Type B pancreatic cell (in vitro differentiated cells): ENCODE measurements around the gene CD3G. TPM values are rescaled to one million over a fixed set of nuclear protein-coding genes. Genes with fewer than 3 reads are reported as not detected.

Experiments
- DNase-seq: peaks from one replicate; pipeline ENCODE4 v3.0.0; 2021; ENCODE audit warnings: mixed read lengths; ENCODE audit not compliant: unreplicated experiment; ENCODE audit errors: extremely low spot score
- H3K27ac Mint-ChIP-seq: 2 replicates; pipeline ENCODE4 v1.8.0; 2021; ENCODE audit warnings: mild to moderate bottlenecking, mixed read lengths
- H3K27me3 Mint-ChIP-seq: 2 replicates; pipeline ENCODE4 v1.8.0; 2021; ENCODE audit warnings: mixed read lengths
- H3K36me3 Mint-ChIP-seq: 2 replicates; pipeline ENCODE4 v1.8.0; 2021; ENCODE audit warnings: mixed read lengths
- H3K4me1 Mint-ChIP-seq: one replicate; pipeline ENCODE4 v1.8.0; 2021; ENCODE audit warnings: mixed read lengths; ENCODE audit not compliant: unreplicated experiment
- H3K4me3 Mint-ChIP-seq: 2 replicates; pipeline ENCODE4 v1.8.0; 2021; ENCODE audit warnings: mild to moderate bottlenecking, mixed read lengths
- H3K9me3 Mint-ChIP-seq: 2 replicates; pipeline ENCODE4 v1.8.0; 2021; ENCODE audit warnings: mixed read lengths
- CTCF ChIP-seq: fragments of 200-600 bp; sonication (generic); conservative IDR thresholded peaks from 2 replicates; pipeline ENCODE4 v1.5.0; 2021; ENCODE audit warnings: antibody characterized with exemption, mild to moderate bottlenecking
- total RNA-seq: library from RNA; stranded (reverse); gene quantifications from 2 replicates; pipeline ENCODE4 v1.2.1, GENCODE V29; 2021; ENCODE audit warnings: low replicate concordance

The CD3G gene
- total RNA-seq, 1 donor from 2014 or later, result not detected

- Mint-ChIP-seq H3K4me1 (no peaks in the 10 kb centered on the region), H3K9me3 (no peaks in the 10 kb centered on the region), H3K36me3 (no peaks in the 10 kb centered on the region), H3K4me3 (no peak overlapping the region), H3K27ac (no peak overlapping the region), H3K27me3 (peaks cover 30% of the 10 kb centered on the region)
- TF ChIP-seq CTCF, result no peak
- no peak for DNase-seq
These were observed 3.7 kb upstream of the CD3G start for GRCh38 chr11:118340449-118340848.

- peaks cover 35% of the 10 kb centered on the region for H3K27me3 Mint-ChIP-seq
- DNase-seq, result no peak
- no peaks in the 10 kb centered on the region for H3K36me3 Mint-ChIP-seq
- H3K27ac Mint-ChIP-seq, result no peak overlapping the region
- no peak overlapping the region for H3K4me3 Mint-ChIP-seq
- no peaks in the 10 kb centered on the region for H3K4me1 Mint-ChIP-seq
- no peaks in the 10 kb centered on the region for H3K9me3 Mint-ChIP-seq
- no peak for TF ChIP-seq CTCF
These were observed 2.9 kb upstream of the CD3G start for GRCh38 chr11:118341261-118341660.

GRCh38 chr11:118341815-118342489 is 2.2 kb upstream of the CD3G start:
- no peak for TF ChIP-seq CTCF
- no peak overlapping the region for H3K27ac Mint-ChIP-seq
- H3K4me1 Mint-ChIP-seq, result no peaks in the 10 kb centered on the region
- H3K9me3 Mint-ChIP-seq, result no peaks in the 10 kb centered on the region
- no peak for DNase-seq
- no peak overlapping the region for H3K4me3 Mint-ChIP-seq
- no peaks in the 10 kb centered on the region for H3K36me3 Mint-ChIP-seq
- peaks cover 33% of the 10 kb centered on the region for H3K27me3 Mint-ChIP-seq

- Mint-ChIP-seq H3K27ac (no peak within 1 kb of the TSS), H3K27me3 (peaks cover 36% of the 10 kb centered on the region), H3K36me3 (no peaks in the 10 kb centered on the region), H3K4me1 (no peaks in the 10 kb centered on the region), H3K4me3 (no peak within 1 kb of the TSS), H3K9me3 (no peaks in the 10 kb centered on the region)
- no peak for DNase-seq
- TF ChIP-seq CTCF, result no peak
These were observed 1.5 kb upstream of the CD3G start, which contains the start of gene CD3D for GRCh38 chr11:118342503-118343161. TSS of gene CD3D (minus strand) at chr11:118342705. CDS start at chr11:118342607, 98 bp downstream.

GRCh38 chr11:118343248-118343647 is 896 bp upstream of the CD3G start:
- H3K9me3 Mint-ChIP-seq, result no peaks in the 10 kb centered on the region
- H3K27ac Mint-ChIP-seq, result no peak overlapping the region
- H3K4me1 Mint-ChIP-seq, result no peaks in the 10 kb centered on the region
- H3K4me3 Mint-ChIP-seq, result no peak overlapping the region
- no peaks in the 10 kb centered on the region for H3K36me3 Mint-ChIP-seq
- DNase-seq, result no peak
- no peak for TF ChIP-seq CTCF
- peaks cover 42% of the 10 kb centered on the region for H3K27me3 Mint-ChIP-seq
